KOPT-K1 (cell line): ENCODE data around the gene FAM219A.

Experiments
- H3K27ac ChIP-seq: fragments of 200-600 bp; sonication (generic); 2 replicates; pipeline ENCODE4 v1.5.1; 2016; ENCODE audit warnings: antibody characterized with exemption, mild to moderate bottlenecking, low read depth, low read length; ENCODE audit not compliant: poor library complexity, severe bottlenecking
- H3K36me3 ChIP-seq: fragments of 200-600 bp; sonication (generic); 2 replicates; pipeline ENCODE4 v1.5.1; 2017; ENCODE audit warnings: antibody characterized with exemption, mild to moderate bottlenecking, low read length, moderate library complexity; ENCODE audit not compliant: insufficient read depth
- H3K9me3 ChIP-seq: fragments of 200-600 bp; sonication (generic); 2 replicates; pipeline ENCODE4 v1.5.1; 2017; ENCODE audit warnings: antibody characterized with exemption, low read length, mild to moderate bottlenecking; ENCODE audit not compliant: insufficient read depth, poor library complexity, severe bottlenecking

The FAM219A gene

DNA sequence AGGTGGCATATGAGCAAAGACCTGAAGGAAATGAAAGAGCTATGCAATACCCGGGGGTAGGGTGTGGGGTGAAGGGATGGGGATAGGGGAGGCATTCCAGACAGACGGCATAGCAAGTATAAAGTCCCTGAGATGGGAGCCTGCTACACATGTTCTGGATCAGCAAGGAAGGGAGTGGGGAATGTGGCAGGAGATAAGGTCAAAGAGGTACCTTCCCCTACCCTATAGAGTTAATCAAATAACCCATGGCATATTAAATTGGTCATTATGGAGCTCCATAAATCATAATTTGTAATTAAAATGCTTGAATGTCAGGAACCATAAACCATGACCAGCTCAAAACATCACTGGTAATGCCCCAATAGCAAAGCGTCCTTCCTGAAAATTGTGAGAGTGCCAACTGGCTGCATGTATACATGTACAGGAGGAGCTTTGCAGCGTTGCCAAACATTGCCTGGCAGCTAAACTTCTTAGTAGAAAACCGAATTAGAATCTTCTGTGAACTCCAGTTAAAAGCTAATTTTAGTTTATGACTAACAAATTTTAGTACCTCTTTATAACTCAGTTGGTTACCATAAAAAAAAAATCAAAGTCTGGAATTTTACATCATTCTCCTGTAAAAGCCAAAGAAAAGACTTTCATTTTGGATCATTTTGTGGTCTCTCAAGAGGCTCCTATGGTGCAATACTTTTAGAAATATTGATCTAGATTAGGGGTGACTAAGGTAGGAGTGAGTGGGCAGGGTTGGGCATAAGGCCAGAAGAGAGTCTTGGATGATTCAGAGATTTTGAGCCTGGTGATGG, 4.9 kb upstream of the FAM219A start:
- H3K27ac ChIP-seq = no peak overlapping the region
- no peaks in the 10 kb centered on the region for H3K36me3 ChIP-seq
- no peaks in the 10 kb centered on the region for H3K9me3 ChIP-seq

DNA sequence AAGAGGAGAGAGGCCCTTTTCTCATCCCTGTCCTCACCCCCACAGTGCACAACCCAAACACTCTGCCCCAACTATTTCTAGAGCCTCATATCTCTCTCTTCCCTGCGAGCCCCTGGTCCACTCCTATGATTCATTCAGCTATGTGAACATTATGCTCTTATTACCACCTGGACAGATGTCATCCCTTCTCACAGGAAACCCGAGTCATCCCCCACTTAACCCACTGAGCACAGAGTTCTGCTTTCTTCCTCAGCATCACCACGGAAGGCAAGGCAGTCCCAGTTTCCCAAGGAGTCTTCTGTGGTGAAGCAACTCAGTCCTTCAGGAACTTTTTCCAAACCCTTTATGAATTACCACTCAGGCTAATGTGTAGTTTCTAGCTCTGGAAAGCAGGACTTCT, 1.6 kb upstream of the FAM219A start:
- no peaks in the 10 kb centered on the region for H3K9me3 ChIP-seq
- no peaks in the 10 kb centered on the region for H3K36me3 ChIP-seq
- no peak overlapping the region for H3K27ac ChIP-seq

DNA sequence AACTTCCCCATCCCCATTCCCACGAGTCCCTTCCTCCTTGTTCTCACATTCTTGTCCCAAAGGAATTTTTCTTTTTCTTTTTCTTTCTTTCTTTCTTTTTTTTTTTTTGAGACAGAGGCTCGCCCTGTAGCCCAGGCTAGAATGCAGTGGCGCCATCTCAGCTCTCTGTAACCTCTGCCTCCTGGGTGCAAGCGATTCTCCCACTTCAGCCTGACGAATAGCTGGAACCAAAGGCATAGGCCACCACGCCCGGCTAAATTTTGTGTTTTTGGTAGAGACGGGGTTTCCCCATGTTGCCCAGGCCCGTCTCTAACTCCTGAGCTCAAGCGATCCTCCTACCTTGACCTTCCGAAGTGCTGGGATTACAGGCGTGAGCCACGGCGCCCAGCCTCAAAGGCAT, 986 bp upstream of the FAM219A start:
- H3K27ac ChIP-seq = no peak overlapping the region
- no peaks in the 10 kb centered on the region for H3K9me3 ChIP-seq
- H3K36me3 ChIP-seq = no peaks in the 10 kb centered on the region

DNA sequence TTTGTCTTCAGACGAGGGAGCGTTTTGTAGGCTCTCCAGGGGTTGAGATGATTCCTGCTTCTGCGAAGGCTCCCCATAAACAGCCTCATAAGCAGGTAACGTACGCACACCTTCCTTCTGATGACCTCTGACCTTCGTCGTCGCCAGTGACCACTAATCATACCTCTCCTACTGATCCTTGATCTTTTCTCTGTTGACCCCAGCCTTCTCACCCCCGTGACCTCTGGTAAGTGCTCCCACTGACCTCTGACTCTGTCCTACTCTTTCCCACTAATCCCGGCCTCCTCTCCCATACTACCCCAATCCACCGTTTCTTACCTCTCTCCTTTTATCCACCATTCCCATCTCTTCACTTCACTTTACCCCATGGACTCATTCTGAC, 580 bp upstream of the FAM219A start:
- no peaks in the 10 kb centered on the region for H3K36me3 ChIP-seq
- no peaks in the 10 kb centered on the region for H3K9me3 ChIP-seq
- no peak overlapping the region for H3K27ac ChIP-seq

DNA sequence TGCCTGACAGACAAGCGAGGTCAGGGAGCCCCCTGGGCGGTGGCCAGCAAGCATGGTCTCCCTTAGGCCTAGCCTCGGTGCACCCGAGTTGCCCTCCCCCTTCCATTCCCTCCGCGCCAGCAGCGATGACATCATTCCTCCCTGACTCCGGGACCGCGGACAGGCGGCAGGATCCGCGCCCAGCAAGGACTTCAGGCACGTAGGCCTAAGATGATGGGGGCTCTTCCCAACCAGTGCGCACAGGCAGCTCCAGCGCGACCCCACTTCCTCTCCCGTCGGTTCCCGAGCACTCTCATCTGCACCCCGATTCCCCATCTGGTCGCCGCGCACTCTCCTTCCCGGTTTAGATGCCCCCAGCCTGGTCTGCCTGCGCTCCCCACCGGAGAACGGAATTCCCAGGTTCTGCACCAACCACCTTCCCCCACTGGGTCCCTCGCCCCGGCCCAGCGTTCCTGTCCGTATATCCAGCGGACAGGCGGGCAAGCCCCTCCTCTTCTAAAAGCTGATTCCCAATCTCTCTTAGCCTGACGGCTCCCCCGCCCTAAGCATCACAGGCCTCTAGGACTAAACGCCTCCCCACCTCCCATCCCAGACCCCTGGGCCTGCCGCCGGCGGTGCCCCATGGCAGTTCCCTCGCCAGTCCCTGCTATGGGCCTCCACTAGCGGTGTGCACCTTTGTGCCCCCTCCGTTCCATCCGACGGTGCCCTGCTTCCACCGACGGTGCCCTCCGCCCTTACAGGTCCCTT, 931 bp downstream of the FAM219A start:
- peak overlapping the region; percentile 21 for H3K27ac ChIP-seq
- no peaks in the 10 kb centered on the region for H3K36me3 ChIP-seq
- no peaks in the 10 kb centered on the region for H3K9me3 ChIP-seq

DNA sequence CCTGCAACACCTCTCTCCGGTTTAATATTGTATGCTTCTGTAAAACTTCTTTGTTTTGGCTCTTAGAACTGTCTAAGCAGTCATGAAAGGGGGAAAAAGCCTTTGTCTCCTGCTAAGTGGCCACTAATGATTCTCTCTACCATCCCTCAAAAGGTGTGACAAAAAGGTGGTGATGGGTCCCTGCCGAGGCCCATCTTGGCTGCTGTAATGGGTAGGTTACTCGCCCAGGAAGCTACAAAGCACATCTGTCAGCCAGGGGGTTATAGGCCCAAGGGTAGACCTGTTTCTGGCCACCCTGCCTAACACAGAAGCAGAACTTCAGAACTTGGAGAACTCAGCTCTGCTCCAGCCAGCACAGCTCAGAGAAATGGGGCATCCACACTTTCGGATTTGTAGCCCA, 1.6 kb downstream of the FAM219A start:
- Histone ChIP-seq H3K27ac (no peak overlapping the region), H3K36me3 (no peaks in the 10 kb centered on the region), H3K9me3 (no peaks in the 10 kb centered on the region)

DNA sequence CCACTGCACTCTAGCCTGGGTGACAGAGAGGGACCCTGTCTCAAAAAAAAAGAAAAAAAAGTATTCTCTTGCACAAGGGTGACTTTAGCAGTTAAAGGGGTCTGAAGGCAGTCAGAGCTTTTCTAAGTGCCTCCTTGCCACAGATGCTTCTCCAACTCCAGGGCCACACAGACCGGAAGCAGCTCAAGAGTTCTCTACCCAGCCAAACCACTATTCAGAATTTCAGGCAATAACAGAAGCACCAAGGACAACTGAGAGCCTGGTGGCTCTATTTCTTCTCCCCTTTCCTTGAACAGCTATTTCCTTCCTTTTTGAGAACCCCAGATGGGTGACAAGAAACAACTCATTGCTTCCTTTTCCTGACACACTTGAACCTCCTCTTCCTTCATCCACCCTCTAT, 2.2 kb downstream of the FAM219A start:
- Histone ChIP-seq H3K27ac (no peak overlapping the region), H3K36me3 (no peaks in the 10 kb centered on the region), H3K9me3 (no peaks in the 10 kb centered on the region)

DNA sequence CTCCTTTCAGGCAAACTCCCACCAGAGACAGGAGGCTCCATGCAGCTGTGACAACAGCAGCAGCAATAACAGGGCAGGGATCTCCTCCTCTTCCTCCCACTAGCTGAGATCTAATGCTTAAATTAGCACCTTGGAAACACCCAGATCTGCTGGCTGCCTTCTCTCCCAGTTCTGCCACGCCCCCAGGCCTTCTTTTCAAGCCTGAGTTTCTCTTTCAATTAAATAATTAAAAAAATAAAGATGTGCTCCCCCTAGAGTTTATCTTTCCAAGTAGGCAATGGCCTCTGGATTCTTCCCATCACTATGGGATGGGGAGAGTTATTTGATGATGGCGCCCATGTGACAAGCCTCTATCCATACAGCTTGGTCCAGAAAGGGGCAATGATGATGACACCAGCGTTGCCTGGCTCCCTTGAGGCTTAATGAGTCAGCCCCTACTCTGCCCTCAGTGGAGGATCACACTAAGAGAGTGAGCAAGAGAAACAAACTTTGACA, 3.8 kb downstream of the FAM219A start:
- Histone ChIP-seq H3K27ac (no peak overlapping the region), H3K36me3 (no peaks in the 10 kb centered on the region), H3K9me3 (no peaks in the 10 kb centered on the region)

DNA sequence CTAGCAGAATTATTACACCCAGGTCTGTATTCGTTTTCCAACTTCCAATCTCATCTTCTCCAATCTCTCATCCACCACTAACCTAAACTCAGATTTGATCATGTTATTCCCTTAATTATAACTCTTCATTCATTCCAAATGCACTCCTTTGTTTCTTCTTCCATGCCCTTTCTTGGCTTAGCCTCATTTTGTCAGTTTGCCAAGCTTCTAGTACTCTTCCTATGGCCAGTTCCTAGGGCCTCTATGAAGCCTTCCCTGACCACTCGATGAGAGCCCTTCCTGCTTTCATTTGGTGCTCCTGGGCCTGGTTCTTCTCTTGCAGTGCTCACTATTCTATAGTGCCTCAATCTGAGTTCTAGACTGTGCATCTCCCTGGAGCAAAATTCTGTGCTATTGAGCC, 5.8 kb downstream of the FAM219A start:
- H3K27ac ChIP-seq = no peak overlapping the region
- H3K36me3 ChIP-seq = no peaks in the 10 kb centered on the region
- no peaks in the 10 kb centered on the region for H3K9me3 ChIP-seq

DNA sequence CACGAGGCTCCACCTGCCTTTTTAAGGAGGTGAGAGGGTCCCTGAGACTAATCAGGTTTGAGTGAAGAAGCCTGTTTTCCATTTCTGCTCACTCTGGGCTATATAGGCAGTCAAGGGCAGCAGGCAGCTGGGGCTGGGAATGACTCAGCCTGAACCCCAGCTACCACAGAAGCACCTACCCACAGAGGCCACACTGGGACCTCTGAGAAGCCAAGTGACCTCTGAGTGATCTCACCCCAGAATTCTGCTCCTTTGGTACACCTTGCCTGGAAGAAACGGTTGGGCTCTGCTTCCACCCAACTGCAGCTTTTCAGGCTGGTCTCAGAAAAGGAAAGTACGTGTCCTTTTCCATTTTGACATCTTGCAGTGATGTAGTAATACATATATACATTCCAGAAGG, 6.8 kb downstream of the FAM219A start:
- H3K27ac ChIP-seq = no peak overlapping the region
- H3K9me3 ChIP-seq = no peaks in the 10 kb centered on the region
- no peaks in the 10 kb centered on the region for H3K36me3 ChIP-seq

DNA sequence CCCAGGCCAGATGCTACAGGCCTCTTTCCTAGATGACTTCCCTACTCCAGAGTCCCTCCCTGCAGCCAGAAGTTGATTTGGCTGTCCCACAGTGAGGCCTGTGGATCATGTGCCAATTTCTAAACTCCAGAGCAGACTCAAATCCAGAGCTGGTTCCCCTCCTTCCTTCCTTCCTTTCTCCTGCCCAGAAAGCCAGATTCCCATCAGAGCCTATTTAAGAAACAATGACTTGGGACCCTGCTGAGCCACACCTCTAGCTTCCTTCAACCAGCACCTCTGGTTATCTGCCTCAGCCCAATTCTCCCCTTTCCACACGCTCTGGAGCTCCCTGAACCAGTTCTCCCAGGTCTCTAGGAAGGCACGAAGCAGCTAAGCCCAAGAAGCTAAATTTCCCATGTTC, 7.2 kb downstream of the FAM219A start:
- Histone ChIP-seq H3K27ac (no peak overlapping the region), H3K9me3 (no peaks in the 10 kb centered on the region), H3K36me3 (no peaks in the 10 kb centered on the region)

DNA sequence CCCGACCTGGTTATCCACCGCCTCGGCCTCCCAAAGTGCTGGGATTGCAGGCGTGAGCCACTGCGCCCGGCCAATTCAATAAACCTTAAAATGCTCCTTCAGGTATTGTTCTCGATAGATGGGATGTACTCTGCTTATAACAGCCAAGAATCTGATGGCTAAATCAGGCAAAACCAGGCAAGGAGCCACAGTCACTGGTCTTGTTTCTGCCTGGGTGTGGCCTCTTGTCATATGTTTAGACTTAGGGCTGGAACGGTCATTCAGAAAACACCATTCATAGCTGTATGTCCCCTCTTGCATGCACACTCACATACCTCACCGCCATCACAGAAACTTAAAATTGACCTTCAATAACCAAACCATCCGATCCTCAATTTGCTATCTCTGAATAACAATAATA, 7.7 kb downstream of the FAM219A start:
- Histone ChIP-seq H3K36me3 (no peaks in the 10 kb centered on the region), H3K27ac (no peak overlapping the region), H3K9me3 (no peaks in the 10 kb centered on the region)

DNA sequence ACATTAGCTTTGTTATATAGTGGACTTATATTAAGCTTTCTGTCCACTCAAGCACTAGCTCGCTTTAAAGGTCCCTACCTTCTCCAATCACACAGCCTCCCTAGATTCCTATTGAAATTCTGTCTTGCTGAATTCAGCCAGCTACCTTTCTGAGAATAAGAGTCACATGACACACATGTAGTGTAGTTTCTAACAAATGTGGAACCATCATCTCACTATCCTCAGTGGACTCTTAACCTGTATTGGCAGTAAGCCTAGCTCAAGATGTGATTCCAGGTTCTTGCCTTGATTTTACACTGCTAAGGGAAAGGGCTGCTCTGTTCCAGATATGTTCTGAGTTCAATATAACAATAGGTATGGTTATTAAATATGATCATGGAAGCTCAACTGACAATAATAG, 11.4 kb downstream of the FAM219A start:
- no peaks in the 10 kb centered on the region for H3K36me3 ChIP-seq

DNA sequence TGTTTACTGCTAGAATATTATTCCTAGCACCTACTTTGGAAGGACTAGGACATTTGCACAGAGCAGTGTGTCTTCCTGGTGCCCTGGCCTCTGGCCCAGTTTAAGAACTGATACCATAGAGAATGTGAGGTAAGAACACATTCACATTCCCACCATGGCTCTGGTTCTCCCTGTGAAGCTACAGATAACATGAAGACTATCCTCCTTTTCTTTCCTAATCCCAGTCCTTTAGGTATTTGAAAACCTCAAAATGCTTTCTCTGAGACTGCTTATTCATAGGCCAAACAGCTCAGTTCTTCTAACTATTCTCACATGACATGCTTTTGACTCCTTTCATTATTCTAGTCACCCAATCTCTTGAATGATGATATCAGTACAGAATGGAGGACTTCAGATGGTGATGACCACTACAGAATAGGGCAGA, 11.9 kb downstream of the FAM219A start:
- no peaks in the 10 kb centered on the region for H3K9me3 ChIP-seq
- no peaks in the 10 kb centered on the region for H3K36me3 ChIP-seq
- H3K27ac ChIP-seq = no peak overlapping the region

More for the DNA sequence above, 11.4 kb downstream of the FAM219A start:
- Histone ChIP-seq H3K9me3 (no peaks in the 10 kb centered on the region), H3K27ac (no peak overlapping the region)

DNA sequence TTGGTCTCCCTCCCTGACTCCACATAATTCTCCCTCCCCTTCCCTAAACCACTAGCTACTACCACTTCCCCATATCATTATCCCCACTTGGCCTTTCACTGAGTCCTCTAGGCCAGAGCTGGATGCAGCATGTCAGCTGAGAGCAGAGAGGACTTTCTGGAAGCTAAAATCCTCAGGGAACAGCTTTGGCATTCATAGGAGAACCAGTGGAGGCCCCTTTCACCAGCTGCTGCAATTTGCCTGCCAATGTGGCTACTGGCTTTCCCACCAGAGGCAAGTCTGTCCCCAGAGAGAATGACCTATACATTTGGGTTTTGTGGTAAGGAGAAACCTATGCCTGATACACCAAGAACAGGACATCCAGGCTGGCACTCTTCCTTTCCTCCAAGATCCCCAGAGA, 14.4 kb downstream of the FAM219A start:
- H3K36me3 ChIP-seq = no peaks in the 10 kb centered on the region
- H3K9me3 ChIP-seq = no peaks in the 10 kb centered on the region
- H3K27ac ChIP-seq = no peak overlapping the region

DNA sequence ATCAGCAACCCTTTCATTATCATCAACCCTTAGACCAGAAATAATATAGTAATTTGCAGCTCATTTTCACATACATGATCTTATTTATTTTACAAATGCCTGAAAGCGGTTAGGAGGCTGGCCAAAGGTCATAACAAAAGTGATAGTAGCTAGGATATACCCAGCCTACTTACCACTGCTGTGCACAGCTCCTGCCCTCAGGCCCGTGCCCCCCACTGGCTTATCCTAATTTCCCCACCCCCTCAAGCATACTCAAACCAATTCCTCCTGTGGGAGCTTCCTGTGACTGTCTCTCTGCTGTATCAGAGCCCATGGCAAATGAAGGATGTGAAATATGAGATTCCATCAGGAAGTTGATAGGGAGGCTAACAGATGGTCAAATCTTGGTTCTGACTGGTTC, 14.8 kb downstream of the FAM219A start:
- Histone ChIP-seq H3K36me3 (no peaks in the 10 kb centered on the region), H3K27ac (no peak overlapping the region), H3K9me3 (no peaks in the 10 kb centered on the region)
